Body of pancreas (tissue), 4 donors: ENCODE results near the gene PSD2.

Source experiments
- CTCF ChIP-seq, 7 experiments: fragments of 450-650 bp in 4 of 7; fragments of 200-600 bp in 3 of 7; sonication (generic) in 3 of 7; IDR thresholded peaks; one replicate each; pipeline ENCODE4 v1.5.1; 2016 to 2019; ENCODE audit warnings: antibody characterized with exemption in 7 of 7
- POLR2A ChIP-seq, 3 donors: fragments of 450-650 bp; IDR thresholded peaks; one replicate each; pipeline ENCODE4 v1.6.1; 2016; ENCODE audit warnings: antibody characterized with exemption in 3 of 3, mild to moderate bottlenecking in 2 of 3

- no peak for TF ChIP-seq POLR2A (IDR thresholded peaks at IDR 0.05)
- no peak for TF ChIP-seq CTCF (IDR thresholded peaks at IDR 0.05)
These were observed 54.3 kb downstream of the PSD2 start for GRCh38 chr5:139849942-139850341.
